Activated T-helper 1 cell treated with anti-CD3 and anti-CD28 coated beads, Interleukin-12 subunit alpha, Interleukin-12 subunit beta, Interleukin-2, Interleukin-4 antibody, amounts not matched to agents 30 ng/mL and 10 ng/mL and 1 ng/mL, durations not matched to agents 14 hours and 24 hours and 36 hours (primary cell): ENCODE measurements around the gene FAM114A2. TPM values are rescaled to one million over a fixed set of nuclear protein-coding genes. Genes with fewer than 3 reads are reported as not detected.
"Not testable (repeated sequence)": the region's sequence is repeated elsewhere in the genome, so short reads cannot be mapped to it uniquely, and the experiment has no call there.

Experiments used
- DNase-seq: peaks from one replicate; pipeline ENCODE4 v3.0.0; 2021; ENCODE audit warnings: low spot score
- H3K27ac Mint-ChIP-seq: one replicate; pipeline ENCODE4 v1.8.0; 2021; ENCODE audit warnings: mild to moderate bottlenecking, mixed read lengths
- H3K27me3 Mint-ChIP-seq: one replicate; pipeline ENCODE4 v1.8.0; 2022; ENCODE audit warnings: mild to moderate bottlenecking, moderate library complexity, mixed read lengths; ENCODE audit not compliant: insufficient read depth
- H3K36me3 Mint-ChIP-seq: one replicate; pipeline ENCODE4 v1.8.0; 2021; ENCODE audit warnings: low read depth, mixed read lengths
- H3K4me1 Mint-ChIP-seq: one replicate; pipeline ENCODE4 v1.8.0; 2021; ENCODE audit warnings: low read depth, mixed read lengths
- H3K4me3 Mint-ChIP-seq: one replicate; pipeline ENCODE4 v1.8.0; 2021; ENCODE audit warnings: mild to moderate bottlenecking, moderate library complexity, mixed read lengths
- H3K9me3 Mint-ChIP-seq: one replicate; pipeline ENCODE4 v1.8.0; 2021; ENCODE audit warnings: mixed read lengths
- intact Hi-C: fragments of 100-400 bp; cut with micrococcal nuclease; formaldehyde crosslinking; loops from one replicate; pipeline ENCODE4 v1.15.1; 2024
- total RNA-seq: library from RNA; stranded (reverse); gene quantifications from 2 replicates; pipeline ENCODE4 v1.2.3, GENCODE V29; 2022

The FAM114A2 gene
- total RNA-seq, result 28.3 and 28.7 TPM in 2 replicates

DNA sequence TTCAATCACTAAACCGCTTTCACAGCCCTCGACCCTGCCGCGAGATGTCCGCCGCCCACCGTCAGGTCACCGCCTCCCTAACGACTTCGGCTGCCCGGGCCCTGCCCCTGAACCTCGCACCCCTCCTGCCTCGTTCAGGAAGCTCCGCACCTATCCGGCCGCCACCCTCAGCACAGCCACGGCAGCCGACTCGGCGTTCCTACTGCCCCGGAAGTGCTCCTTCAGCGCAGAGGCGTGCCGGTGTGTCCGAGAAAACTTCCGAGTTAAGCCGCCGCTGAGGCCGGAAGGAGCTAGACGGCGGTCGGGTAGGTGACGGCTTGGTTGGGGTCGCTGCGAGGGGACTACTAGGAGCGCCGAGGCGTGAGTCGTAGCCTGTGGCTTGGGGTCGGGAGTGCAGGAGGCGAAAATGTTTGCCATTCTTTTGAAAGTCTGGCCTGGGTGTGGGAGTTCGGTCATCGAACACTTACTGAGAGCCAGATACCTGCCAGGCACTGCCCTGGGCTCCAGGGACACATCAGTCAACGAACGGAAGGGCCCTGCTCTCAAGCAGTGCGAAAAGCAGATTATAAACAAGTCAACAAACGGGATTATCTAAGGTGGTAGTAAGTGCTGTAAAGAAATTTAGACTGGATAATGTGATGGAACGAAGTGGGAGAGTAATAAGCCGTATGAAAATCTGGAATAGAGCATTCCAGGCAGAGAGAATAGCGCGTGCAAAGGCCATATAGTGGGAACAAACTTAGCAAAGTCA lies at the start of gene FAM114A2, which contains the start of gene MFAP3:
Gene FAM114A2, minus strand, starts transcription at position 204 of the 751 bp plus-strand sequence. CDS start 3,957 bp downstream, outside the sequence.
Gene MFAP3, plus strand, starts transcription at position 261 of the 751 bp plus-strand sequence. CDS start 10,756 bp downstream, outside the sequence.
- Mint-ChIP-seq H3K4me1 (peaks cover 50% of the 10 kb centered on the region), H3K36me3 (peaks cover 15% of the 10 kb centered on the region), H3K27me3 (no peaks in the 10 kb centered on the region), H3K9me3 (no peaks in the 10 kb centered on the region), H3K4me3 (peak within 1 kb of the TSS; percentile 98), H3K27ac (peak within 1 kb of the TSS; percentile 94)
- intact Hi-C loops, result loop anchor here (1.0 to 5.0 kb wide), 9 partner anchors 36 to 903 kb away; partner anchors contain the start of genes CNOT8, LARP1, MRPL22 and SAP30L
- peak; percentile 88 for DNase-seq

DNA sequence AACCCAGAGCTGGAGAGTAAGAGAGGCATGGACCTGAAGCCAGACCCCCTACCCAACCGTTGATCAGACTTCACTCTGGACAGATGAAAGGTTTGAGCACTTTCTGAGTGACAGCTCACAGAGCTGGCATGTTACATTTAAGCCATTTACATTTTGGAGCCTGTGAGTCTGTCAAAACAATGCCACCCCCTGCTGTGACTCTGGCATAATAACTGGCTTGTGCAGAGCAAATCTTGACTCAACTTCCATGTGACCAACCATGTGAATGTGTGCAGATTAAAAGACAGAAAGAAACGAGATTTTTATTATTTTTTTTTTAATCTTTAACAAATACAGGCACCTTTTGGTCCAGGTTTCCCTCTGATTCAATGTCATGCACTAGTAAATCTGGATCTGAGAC lies 48.5 kb upstream of the FAM114A2 start:
- no peaks in the 10 kb centered on the region for H3K27me3 Mint-ChIP-seq
- no peaks in the 10 kb centered on the region for H3K9me3 Mint-ChIP-seq
- intact Hi-C loops, result no loop called here
- no peaks in the 10 kb centered on the region for H3K36me3 Mint-ChIP-seq
- H3K27ac Mint-ChIP-seq, result no peak overlapping the region
- DNase-seq, result no peak
- H3K4me3 Mint-ChIP-seq, result no peak overlapping the region
- no peaks in the 10 kb centered on the region for H3K4me1 Mint-ChIP-seq

DNA sequence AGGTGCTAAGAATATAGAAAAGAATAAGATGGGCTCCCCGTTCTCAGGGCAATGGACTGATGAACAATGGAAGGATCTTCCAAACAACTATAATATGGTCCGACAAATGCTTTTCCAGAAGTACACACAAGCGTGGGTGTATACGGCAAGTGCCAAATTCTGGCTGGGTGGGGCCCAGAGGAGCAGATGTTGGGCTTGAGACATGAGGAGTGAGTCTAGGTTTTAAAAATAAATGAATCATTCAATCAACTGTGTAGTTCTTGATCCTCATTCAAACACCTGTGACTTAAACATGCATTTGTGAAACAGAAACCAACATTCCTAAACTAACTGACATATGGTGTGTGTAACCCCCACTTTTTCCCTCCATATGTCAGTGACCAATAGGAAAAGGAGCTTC lies 47.9 kb upstream of the FAM114A2 start:
- Mint-ChIP-seq H3K4me3 (no peak overlapping the region), H3K4me1 (no peaks in the 10 kb centered on the region), H3K9me3 (no peaks in the 10 kb centered on the region), H3K27me3 (no peaks in the 10 kb centered on the region), H3K36me3 (no peaks in the 10 kb centered on the region), H3K27ac (no peak overlapping the region)
- intact Hi-C loops, result no loop called here
- no peak for DNase-seq

DNA sequence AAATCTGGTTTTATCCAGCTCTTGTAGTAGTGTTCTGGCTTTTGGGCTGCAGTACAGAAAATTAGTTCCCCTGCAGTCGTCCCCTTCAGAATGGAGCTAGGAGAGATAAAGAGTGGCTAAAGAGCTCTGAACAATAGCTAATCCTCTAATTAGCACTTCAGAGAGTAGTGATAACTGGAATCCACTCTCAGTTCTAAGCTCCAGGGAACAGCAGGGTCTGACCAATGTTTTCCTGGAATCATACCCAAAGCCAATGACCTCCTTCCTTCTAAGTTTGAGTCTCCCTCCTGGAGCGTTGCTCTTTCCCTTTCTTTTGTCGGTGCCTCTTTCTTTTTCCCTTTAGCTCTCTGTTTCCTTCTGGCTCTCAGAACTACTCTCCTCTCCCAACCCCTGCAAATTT lies 47.4 kb upstream of the FAM114A2 start:
- H3K27ac Mint-ChIP-seq, result no peak overlapping the region
- no peaks in the 10 kb centered on the region for H3K4me1 Mint-ChIP-seq
- no peaks in the 10 kb centered on the region for H3K27me3 Mint-ChIP-seq
- H3K4me3 Mint-ChIP-seq, result no peak overlapping the region
- no peaks in the 10 kb centered on the region for H3K9me3 Mint-ChIP-seq
- intact Hi-C loops, result no loop called here
- DNase-seq, result no peak
- no peaks in the 10 kb centered on the region for H3K36me3 Mint-ChIP-seq

DNA sequence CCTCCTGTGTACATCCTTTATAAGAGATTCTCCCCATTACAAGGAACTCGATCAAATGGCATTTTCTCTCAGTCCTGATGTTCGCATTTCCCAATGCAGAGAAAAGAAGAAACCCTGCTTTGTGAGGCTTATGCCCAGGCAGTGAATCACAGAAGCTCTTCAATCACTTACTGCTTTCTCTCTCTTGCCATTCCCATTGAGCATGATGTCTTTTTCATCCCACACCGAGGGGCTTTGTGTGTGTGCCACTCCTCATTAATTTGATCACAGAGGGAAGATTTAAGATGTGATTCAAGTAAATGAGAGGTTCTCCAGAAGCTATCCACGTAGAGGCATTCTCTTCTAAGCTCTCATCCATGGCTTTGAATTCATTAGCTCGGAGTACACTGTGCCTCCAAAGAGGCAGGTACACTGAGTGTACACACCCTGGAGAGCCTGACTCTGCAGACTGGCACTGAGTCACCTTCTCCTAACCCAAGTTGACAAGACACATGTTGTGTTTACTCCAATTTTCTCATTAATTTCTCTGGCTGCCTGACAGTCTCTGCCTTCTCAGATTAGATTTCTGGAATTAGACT lies 45.4 kb upstream of the FAM114A2 start:
- Mint-ChIP-seq H3K9me3 (no peaks in the 10 kb centered on the region), H3K27ac (no peak overlapping the region), H3K36me3 (no peaks in the 10 kb centered on the region), H3K4me1 (peaks cover 6% of the 10 kb centered on the region), H3K27me3 (no peaks in the 10 kb centered on the region), H3K4me3 (no peak overlapping the region)
- DNase-seq, result no peak
- intact Hi-C loops, result no loop called here

DNA sequence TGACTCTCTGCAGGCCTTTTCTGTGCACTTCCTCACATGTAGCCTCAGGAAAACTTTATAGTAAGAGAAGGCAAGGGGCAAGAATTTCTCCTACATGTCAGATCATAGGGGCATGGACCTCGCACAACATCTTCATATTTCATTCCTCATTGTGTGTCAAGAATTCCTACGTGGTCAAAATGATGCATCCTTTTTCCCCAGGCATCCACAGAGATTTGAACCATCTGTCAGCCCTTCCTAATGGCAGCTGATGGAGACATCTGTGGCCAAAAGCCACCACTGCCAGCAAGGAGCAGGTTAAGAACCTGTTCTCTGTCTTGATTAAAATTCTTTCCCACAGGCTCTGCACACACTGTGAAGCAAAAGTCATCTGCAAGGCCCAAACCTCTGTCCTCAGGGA lies 42.5 kb upstream of the FAM114A2 start:
- no peaks in the 10 kb centered on the region for H3K27me3 Mint-ChIP-seq
- no peaks in the 10 kb centered on the region for H3K36me3 Mint-ChIP-seq
- DNase-seq, result no peak
- no peak overlapping the region for H3K27ac Mint-ChIP-seq
- H3K4me1 Mint-ChIP-seq, result peaks cover 24% of the 10 kb centered on the region
- intact Hi-C loops, result no loop called here
- peaks cover 4% of the 10 kb centered on the region for H3K9me3 Mint-ChIP-seq
- H3K4me3 Mint-ChIP-seq, result no peak overlapping the region

DNA sequence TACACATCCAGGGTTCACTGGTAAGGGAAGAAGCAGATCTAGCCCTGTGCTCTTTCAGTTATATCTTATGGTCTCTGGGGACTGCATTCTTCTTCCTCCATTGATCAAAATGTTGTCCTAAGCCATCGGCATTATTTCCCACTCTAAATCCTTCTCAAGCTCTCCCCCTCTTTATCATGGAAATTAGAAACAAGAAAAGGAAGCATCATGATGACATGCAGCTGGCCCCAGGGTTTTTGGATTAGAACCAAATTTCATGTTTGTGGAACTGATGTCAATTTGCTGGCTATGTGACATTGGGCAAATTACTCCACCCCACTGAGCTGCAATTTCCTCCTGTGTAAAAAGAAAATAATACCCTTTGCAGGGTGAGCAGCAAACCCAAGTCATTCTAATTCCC lies 39.6 kb upstream of the FAM114A2 start:
- H3K27me3 Mint-ChIP-seq, result no peaks in the 10 kb centered on the region
- intact Hi-C loops, result no loop called here
- DNase-seq, result no peak
- H3K27ac Mint-ChIP-seq, result no peak overlapping the region
- peaks cover 46% of the 10 kb centered on the region for H3K4me1 Mint-ChIP-seq
- no peaks in the 10 kb centered on the region for H3K36me3 Mint-ChIP-seq
- H3K9me3 Mint-ChIP-seq, result peaks cover 4% of the 10 kb centered on the region
- H3K4me3 Mint-ChIP-seq, result no peak overlapping the region

DNA sequence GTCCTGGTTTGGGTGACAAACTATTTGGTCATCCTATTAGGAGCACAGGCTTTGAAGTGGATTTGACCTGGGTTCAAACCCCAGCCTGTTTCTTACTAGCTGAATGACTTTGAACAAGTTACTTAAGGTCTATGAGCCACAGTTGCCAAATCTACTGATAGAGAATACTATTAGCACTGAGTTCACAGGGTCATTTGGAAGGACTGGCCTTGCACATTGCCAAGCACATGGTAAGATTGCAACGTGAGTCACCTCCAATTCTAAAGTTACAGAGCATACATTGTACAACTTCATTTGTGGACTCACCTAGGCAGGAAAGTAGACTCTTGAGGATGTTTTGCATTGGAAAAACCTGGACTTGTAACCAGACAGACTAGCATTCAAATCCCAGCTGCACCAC lies 39.0 kb upstream of the FAM114A2 start:
- peaks cover 4% of the 10 kb centered on the region for H3K9me3 Mint-ChIP-seq
- intact Hi-C loops, result no loop called here
- DNase-seq, result no peak
- H3K4me1 Mint-ChIP-seq, result peaks cover 52% of the 10 kb centered on the region
- no peaks in the 10 kb centered on the region for H3K36me3 Mint-ChIP-seq
- H3K27ac Mint-ChIP-seq, result no peak overlapping the region
- no peak overlapping the region for H3K4me3 Mint-ChIP-seq
- no peaks in the 10 kb centered on the region for H3K27me3 Mint-ChIP-seq

DNA sequence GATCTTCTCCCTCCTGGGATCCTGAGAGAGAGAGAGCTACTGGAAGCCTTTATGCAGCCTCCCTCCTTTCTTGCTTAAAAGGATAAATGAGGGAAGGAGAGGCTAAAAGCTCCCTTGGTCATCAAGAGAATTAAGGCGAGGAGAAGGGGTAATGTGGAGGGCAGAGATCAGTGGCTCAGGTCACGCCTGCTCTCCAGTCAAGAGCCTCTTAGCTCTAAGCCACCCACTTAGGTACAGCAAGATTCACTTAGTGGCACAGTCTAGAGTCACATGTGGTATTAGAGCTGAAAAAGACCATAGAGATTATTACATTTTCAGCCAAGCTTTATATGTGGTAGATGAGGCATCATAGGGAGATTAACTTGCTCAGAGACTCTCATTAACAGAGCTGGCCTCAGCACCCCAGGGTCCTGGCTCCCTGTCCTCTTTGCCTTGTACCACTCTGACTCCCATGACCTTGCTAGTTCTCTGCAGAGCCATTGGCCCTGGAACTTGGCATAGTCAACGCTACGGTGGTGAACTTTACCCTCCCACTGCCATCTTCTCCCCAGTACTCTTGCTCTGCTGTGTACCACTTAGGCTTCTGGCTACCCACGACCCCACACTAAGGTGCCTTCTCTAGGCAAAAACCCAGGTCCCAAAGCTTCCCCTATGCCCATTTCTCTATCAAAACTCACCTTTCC lies 37.7 kb upstream of the FAM114A2 start:
- H3K9me3 Mint-ChIP-seq, result peaks cover 4% of the 10 kb centered on the region
- H3K4me3 Mint-ChIP-seq, result no peak overlapping the region
- no peak for DNase-seq
- no peaks in the 10 kb centered on the region for H3K36me3 Mint-ChIP-seq
- H3K4me1 Mint-ChIP-seq, result peaks cover 65% of the 10 kb centered on the region
- intact Hi-C loops, result no loop called here
- H3K27me3 Mint-ChIP-seq, result no peaks in the 10 kb centered on the region
- H3K27ac Mint-ChIP-seq, result peak overlapping the region; percentile 6

DNA sequence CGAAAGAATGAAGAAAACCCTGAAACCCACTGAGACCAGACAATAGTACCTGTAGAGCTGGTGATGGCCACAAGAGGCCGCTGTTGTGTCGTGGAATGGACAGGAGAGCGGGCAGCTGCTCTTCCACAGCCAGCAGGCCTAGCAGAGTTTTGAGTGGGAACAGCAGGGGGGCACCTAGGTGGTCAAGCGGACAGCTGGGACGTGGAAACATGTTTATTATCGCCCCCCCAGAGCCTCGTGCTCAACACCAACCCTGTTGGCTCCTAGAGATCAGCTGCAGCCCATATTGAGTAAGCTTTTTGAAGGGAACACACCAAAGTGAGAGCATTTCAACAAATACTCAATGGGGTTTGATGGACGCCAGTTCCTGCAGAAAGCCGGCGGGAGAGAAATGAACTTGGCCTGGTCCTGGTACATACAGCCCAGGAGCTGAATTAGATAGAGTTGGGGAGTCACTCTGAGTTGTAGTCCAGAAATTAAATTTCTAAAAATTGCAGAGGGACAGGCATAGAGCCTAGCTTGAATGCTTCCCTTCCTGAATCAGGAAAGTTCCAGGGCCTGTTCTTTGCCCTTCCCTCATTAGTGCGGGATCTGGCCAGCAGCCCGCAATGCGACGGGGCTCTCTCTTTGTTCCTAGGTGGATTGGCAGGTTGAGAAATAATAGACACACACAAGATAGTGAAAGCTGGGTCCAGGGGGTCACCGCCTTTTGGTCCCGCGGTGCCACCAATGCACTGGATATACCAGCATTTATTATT lies 33.9 kb upstream of the FAM114A2 start:
- Mint-ChIP-seq H3K9me3 (peaks cover 4% of the 10 kb centered on the region), H3K27ac (peak overlapping the region; percentile 16), H3K4me1 (peaks cover 56% of the 10 kb centered on the region), H3K4me3 (peak overlapping the region; percentile 28), H3K27me3 (no peaks in the 10 kb centered on the region), H3K36me3 (no peaks in the 10 kb centered on the region)
- peak; percentile 77 for DNase-seq
- intact Hi-C loops, result loop anchor here (1.0 to 5.0 kb wide), 9 partner anchors 98 to 540 kb away; partner anchors contain the start of genes GALNT10 and SAP30L

DNA sequence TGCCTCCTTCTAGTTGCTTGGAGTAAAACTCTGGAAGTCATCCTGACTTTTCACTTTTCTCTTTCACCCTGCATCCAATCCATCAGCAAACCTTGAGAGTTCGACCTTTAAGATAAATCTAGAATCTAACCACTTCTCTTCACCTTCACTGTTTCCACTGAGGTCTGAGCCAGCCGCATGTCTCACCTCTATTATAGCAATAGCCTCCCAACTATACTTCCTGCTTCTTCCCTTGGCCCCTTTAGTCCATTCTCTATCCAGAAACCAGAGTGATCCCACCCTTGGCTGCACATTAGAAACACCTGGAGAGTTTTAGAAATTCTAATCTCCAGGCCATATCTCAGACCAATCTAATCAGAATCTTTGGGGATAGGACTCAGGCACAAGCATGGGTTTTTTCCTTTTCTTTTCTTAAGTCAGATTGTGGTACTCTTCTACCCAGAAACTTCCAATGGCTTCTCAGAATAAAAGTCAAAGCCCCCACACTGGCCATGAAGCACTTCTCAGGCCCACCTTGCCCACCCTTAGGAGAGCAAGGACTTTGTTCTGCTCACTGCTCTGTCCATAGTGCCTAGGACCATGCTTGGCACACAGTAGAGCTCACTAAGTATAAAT lies 33.2 kb upstream of the FAM114A2 start:
- peaks cover 3% of the 10 kb centered on the region for H3K9me3 Mint-ChIP-seq
- H3K27me3 Mint-ChIP-seq, result no peaks in the 10 kb centered on the region
- intact Hi-C loops, result loop anchor here (1.0 to 5.0 kb wide), 9 partner anchors 98 to 540 kb away; partner anchors contain the start of genes GALNT10 and SAP30L
- no peak for DNase-seq
- H3K27ac Mint-ChIP-seq, result peak overlapping the region; percentile 16
- H3K4me3 Mint-ChIP-seq, result peak overlapping the region; percentile 28
- peaks cover 50% of the 10 kb centered on the region for H3K4me1 Mint-ChIP-seq
- H3K36me3 Mint-ChIP-seq, result no peaks in the 10 kb centered on the region

DNA sequence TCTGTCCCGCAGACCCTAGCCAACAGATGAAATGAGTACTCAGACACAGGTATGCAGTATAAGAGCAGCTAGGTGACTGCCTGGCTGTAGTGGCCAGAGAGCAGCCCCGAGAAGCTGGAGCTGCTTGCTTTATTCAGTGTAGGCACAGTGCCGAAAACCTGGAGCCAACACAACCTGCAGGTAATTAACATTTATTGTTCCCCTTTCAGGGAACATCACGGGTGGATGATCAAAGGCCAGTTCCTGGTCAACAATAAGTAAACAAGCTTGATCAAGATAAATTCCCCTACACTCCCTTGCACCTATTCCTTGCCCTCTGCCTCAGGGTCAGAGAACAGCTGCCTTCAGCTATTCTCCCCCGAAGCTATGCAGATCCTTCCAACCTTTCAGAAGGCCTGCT lies 31.1 kb upstream of the FAM114A2 start:
- H3K9me3 Mint-ChIP-seq, H3K27ac Mint-ChIP-seq, H3K27me3 Mint-ChIP-seq, H3K4me3 Mint-ChIP-seq, H3K36me3 Mint-ChIP-seq, DNase-seq: not testable (repeated sequence)
- intact Hi-C loops, result loop anchor here (5.0 kb wide), 2 partner anchors 252 to 542 kb away; no protein-coding TSS in a partner anchor
- H3K4me1 Mint-ChIP-seq, result peaks cover 35% of the 10 kb centered on the region
